Stimulated activated CD4-positive, alpha-beta T cell treated with anti-CD3 and anti-CD28 coated beads, Interleukin-1b, Interleukin-23, amount 100 ng/mL, for 48 hours (primary cell): ENCODE measurements around the gene RAB36.

Experiments used
- DNase-seq: peaks from one replicate; pipeline ENCODE4 v3.0.0-alpha.2; 2020

Gene RAB36, protein sequence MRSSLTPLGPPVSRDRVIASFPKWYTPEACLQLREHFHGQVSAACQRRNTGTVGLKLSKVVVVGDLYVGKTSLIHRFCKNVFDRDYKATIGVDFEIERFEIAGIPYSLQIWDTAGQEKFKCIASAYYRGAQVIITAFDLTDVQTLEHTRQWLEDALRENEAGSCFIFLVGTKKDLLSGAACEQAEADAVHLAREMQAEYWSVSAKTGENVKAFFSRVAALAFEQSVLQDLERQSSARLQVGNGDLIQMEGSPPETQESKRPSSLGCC

DNA sequence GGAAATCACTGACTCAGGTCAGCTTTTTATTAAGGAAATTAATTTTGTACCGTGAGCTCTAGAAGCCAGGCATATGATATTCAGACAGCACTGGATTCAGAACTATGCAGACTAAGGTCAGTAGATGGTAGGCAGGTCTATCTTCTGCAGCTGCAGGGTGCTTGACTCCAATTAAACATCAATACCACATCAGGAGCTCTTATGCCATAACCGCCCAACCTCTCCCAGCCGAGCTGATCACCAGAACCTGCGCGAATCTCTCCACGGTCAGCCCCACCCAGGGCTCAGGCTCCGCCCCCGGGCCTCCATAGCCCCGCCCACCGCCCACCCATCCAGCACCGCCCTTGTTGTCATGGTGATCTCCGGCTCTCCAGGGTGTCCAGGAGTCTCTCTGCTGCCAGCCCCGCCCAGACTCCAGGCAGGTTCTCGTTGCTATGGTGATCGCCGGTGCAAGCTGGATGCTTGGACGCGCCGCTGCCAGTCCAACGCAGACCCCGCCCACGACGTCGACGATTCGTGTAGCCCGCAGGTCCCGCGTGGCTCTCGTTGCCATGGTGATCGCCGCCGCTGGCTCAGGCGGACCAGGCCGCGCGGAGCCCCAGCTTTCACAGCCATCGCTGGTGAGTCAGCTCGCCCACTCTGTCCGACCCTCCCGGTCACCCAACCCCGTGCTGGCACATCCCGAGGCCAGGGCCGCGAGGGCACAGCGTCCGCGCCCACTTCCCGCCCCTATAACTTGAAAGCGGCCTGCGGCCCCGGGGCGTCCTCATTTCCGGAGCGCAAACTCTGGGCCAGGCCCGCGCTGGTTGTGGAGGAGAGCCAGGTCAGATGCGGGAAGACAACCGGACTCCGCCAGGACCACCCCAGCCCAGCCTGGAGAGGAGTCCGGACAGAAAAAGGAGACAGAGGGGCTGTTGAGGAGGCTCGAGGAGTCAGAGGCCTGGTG lies at the start of gene RAB36:
TSS of gene RAB36 (plus strand) at position 546 of the 946 bp plus-strand sequence. CDS start 1,140 bp downstream, outside the sequence.
- peak; percentile 89 for DNase-seq

DNA sequence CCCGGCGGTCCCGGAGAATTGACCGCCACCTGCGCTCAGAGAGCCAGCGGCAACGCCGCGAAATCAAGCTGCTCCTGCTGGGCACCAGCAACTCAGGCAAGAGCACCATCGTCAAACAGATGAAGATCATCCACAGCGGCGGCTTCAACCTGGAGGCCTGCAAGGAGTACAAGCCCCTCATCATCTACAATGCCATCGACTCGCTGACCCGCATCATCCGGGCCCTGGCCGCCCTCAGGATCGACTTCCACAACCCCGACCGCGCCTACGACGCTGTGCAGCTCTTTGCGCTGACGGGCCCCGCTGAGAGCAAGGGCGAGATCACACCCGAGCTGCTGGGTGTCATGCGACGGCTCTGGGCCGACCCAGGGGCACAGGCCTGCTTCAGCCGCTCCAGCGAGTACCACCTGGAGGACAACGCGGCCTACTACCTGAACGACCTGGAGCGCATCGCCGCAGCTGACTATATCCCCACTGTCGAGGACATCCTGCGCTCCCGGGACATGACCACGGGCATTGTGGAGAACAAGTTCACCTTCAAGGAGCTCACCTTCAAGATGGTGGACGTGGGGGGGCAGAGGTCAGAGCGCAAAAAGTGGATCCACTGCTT lies 49.4 kb upstream of the RAB36 start:
- no peak for DNase-seq

DNA sequence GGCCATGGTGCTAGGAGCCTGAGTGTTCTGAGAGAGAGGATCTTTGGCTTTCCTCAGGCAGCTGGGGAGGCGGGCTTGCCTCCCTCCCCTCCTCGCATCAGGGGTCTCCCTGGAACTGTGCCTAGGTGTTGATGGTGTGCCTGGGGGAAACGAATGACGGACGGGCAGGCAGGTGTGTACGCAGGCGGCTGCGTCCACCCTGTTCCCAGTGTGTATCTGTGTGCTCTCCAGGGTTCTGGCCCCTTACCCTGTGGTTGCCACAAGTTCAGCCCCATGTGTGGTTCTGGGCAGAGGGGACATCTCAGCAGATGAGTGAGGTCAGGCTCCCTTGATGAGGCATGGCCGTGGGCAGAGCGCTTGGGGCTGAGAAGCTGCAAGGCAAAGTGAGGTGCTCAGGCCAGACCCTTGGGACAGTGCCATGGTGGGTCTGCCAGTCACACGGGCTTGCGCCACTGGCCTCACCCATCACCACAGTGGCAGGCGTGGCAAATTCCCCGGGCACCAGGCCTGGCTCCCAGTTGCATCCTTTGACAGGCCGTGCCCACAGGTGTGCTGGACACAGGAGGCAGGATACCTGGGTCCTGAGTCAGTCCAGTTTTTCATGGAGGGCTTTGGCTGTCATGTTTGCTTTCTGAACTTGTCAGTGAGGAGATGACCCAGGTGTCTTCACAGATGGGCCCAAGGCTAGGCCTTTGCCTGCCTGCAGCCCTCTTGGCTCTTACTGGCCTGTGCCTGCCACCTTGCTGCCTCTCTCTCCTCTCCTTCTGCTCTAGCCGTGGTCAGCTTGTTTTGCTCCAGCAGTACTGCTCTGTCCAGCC lies 47.7 kb upstream of the RAB36 start:
- DNase-seq: no peak

DNA sequence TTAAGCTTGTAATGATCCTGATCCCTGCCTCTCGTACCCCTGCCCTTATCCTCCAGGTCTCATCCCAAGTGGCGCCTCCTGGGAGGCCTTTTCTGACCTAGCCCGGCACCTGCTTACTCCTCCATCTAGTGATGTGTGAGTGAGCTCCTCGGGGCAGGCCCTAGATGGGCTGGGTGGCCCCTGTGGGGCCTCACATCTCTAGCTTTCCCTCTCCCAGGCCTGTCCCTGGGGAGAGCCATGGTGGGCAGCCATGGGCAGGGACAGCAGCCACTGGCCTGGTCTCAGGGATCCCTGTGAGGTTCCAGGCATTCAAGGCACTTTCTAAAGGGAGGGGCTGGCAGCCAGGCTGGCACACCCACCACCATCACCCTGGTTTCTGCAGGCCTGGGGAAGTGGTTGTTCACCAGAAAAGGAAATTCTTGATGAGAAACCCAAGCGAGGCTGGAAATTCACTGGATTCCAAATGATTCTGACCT lies 47.0 kb upstream of the RAB36 start:
- DNase-seq: no peak

DNA sequence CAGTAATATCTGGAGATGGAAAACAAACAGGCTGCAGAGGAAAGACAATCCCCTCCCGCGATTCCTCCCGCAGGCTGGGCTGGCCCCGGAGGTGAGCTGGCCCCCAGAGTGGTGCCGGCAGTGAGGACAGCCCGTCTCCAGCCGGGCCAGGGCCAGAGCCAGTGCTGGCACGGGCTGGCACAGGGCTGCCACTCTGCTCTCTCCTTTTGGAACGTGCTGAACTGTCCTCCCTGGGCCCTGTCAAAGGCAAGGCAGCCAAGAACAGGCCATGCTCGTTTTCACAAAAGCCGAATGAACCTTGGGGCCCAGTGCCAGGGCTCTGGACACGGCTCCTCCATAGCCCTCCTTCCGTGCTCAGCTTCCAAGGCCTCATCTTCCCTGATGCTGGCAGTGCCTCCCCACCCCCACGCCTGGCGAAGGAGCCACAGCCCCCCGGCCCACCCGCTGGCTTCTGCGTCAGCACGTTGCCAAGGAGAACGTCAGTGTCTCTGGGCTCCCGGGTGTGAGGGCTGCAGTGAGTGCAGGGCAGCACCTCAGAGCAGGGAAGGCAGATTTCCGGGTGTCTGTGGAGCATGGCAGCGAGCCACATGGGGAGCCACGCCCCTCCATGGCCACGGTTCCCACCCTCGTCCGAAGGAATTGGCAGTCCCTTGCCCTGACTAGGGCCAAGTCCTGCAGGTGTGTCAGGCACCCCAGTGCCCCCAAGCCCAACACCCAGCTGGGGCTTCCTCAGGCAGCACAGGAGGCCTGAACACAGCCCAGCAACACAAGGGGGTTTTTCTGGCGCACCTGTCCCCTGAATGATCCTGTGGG lies 46.4 kb upstream of the RAB36 start:
- DNase-seq: no peak

DNA sequence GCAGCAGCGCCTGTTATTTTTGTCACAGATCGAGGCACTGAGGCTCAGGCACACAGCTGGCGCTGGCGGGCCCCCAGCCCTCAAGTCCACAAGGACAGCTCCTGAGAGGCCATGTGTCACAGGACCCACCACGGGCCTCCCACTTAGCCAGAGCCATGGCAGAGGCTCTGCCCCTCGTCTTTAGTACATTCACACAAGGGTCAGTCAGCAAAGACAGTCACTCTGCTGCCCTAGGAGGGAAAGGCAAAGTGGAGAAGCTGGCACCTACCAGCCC lies 45.8 kb upstream of the RAB36 start:
- no peak for DNase-seq

DNA sequence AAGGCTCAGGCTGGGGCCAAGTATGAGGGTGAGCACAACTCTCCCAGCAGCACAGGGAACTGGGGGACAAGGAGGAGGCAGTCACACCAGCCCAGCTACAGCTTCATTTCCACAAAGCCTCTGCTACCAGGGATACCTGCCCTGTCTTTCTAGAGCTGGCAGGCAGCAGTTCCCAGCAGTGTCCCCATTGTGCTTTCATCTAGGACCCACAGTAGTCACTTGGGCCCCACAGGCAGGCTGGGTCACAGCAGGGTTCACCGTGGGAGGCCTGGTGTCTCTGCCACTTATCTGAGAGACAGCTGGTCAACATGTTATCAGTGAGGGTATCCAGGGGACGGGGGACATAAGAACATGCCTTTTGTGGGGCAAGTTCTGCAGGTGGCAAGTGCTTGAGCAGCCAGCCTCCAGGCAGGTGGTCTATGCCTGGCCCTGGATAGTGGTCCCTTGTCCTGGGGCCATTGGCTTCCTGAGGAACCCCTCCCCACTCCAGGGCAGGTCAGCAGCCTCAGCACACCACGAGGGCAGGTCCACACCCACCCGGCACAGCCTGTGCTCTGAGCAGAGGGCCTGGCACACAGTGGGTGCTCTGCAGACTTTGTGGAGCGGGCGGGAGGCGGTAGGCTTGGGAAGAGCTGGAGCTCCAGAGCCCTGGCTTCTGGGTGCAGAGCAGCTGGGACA lies 45.0 kb upstream of the RAB36 start:
- DNase-seq: no peak

DNA sequence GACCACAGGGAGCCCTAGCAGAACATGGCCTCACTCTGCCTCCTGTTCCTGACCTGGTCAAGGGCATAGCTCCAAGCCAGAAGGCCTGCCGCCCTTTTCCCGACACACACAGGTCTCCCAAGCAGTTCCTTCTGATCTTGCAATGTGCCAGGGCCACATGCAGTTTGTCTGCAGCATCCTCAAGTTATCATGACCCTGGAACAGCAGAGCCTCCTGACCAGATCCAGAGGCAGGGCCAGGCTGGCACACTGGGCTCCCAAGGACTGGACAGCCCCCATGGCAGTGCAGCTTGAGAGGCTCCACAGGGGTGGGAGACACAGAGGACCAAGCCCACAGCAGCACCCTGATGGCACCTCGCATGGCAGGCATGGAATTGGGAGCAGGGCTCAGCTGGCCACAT lies 43.8 kb upstream of the RAB36 start:
- no peak for DNase-seq

DNA sequence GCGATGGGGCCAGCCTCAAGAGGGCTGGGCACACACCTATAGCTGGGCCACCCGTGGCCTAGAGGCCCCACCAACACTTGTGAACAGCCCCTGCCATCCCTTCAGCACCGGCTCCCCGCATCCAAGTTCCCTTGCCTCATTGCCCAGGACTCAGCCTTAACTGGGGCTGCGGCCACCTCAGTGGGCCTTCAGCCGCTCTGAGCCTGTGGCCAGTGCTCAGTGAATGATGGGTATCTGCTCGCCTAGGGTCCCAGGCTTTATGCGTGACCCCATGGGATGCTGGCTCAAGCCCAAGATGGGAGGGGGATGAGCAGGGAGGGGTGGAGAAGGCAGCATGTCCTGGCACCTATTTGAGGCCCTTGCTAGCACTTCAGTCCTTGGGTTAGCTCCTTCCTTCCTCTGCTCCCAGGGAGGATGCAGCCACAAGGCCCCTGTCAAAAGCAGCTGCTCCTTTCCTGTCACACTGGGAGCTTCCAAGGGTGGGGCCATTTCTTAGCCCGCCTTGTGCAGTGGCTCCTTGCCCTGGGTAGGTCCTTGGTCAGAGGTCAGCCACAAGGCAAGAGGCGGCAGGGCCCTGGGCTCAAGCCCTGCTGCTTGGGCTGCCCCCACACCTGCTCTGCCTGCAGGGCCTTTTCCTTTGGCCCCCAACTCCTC lies 43.1 kb upstream of the RAB36 start:
- DNase-seq: no peak

DNA sequence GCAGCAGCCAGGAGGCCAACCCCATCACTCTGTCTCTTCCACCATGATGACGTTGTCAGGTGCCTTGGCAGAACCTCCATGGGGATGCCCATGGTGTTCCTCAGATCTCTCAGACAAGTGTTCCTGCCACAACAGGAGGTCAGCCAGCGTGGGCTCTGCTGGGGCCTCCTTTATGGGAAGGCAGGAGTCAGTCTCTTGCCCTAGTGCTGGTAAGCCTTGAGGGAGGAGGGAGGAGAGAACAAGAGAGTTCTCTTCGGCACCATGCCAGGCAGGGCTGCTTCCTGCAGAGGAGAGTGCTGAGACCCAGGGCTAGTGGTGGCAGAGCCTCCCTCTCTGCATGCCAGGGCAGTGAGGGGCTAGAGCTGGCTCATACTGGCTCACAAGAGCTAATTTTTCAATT lies 42.5 kb upstream of the RAB36 start:
- no peak for DNase-seq

DNA sequence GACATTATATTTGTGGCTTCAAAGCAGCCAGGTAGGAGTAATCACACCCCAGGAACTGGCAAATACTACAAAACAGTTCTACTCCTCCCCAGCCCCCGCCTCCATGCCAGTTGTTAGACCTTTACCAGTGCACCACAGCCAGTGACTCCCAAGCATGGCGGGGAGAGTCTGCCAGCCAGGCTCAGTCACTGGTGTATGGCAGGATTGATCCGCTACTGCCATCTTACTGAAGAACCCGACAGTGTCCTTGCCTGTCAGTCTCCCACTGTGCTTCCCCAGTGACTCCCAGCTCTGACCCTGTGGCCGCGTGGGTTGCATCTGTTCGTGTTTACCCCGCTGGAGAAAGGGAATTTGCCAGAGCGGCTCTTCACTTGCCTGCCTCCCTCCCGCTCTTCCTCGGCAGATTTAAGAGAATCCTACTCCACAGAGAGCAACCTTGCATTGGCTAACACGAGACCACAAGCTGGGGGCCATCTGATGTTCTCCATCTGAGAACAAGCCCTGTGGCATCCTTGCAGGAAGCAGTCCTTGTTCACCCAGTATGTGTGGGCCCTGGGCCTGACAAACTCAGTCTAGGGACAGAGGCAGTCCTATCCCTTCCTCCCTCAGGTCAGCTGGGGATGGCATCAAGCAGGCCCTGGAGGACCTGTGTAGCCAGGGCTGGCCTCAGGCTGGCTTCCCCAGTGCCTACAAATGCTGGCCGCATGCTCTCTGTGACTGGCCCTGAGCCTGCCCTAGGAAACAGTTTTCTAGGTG lies 41.9 kb upstream of the RAB36 start:
- no peak for DNase-seq

DNA sequence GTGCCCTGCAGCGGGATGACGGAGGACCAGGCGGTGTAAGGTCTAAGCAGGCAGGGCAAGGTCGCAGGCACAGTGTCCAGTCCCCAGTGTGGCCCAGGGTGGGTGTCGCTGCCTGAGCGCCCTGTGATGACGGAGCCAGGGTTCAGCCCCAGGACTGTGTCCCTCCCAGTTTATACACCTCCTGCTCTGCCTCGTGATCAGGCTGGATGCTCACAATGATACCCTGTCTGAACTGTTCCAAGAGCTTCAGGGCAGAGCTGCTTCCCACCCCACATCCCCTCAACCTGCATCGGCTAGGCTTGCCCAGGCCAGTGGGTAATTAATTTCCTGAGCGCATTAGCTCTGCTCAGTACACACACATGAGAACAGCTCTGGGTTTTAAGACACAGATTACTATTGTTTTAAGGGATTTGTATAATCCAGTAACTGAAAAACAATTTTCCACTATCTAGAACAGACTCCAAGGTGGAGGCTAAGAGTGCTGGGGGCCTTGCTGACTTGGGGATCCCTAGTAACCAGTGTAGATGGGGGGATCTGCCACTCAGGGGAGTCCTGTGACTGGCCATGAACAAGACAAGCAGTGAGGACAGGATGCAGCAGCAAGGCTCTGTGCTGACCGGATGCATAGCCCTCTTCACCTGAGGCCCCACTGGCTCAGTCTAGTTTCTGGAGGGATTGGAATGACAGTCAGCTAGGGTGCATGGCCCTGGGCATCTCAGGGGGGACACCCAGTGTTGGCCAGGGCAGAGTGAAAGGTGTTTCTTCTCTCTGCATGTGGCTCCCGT lies 40.9 kb upstream of the RAB36 start:
- no peak for DNase-seq

DNA sequence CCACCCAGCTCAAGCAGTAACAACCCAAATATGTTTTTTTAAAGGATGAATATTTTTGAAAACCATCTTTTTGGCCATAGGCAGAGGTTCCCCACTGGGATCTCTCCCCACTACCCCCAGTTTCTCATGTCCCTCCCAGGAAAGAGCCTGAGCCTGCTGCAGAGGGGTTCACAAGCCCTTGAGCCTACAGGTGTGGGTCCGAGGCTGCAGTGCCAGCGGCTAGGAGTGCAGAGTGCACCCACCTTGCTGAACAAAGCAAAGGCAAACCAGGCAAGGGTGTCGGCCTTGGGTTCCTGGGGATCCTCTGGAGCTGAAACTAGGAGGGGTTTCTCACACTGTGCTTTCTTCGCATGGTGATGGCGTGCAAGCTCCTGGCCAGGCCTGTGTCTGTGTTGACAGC lies 40.0 kb upstream of the RAB36 start:
- DNase-seq: no peak

DNA sequence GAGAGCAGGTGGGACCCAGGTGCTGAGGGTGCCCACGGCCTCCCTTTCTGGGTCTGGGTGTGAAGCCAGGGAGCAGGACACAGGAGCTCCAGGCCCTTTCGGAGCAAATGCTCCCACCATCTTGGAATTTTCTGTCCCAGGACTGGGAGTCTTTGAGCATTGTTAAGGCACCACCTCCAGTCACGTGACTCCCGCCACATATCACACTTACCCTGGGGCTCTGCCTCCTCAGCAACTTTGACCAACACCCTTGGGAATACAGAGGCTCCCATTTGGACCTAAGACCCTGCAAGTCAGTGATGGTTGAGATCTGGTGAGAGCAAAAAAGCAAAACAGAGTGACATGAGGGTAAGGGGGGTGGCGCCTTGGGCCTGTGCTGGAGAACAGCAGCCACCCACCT lies 39.4 kb upstream of the RAB36 start:
- no peak for DNase-seq

DNA sequence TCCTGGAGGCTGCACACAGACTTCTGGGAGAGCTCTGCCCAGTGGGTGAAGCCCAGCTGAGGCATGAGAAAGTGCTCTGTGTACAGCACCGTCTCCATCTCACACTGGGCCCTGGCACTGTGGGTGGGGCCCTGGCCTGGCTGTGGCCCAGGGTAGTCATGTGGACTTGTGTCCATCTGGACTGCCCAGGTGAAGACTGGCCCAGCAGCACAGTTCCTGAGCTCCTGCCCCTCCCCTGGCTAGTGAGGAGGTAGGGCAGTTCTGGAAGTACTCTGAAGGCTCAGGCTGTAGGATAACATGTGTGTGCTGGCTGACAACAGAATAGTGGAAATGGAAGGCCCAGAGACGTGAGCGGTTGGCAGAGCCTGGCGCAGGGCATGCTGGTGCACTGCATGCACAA lies 38.9 kb upstream of the RAB36 start:
- DNase-seq: no peak

DNA sequence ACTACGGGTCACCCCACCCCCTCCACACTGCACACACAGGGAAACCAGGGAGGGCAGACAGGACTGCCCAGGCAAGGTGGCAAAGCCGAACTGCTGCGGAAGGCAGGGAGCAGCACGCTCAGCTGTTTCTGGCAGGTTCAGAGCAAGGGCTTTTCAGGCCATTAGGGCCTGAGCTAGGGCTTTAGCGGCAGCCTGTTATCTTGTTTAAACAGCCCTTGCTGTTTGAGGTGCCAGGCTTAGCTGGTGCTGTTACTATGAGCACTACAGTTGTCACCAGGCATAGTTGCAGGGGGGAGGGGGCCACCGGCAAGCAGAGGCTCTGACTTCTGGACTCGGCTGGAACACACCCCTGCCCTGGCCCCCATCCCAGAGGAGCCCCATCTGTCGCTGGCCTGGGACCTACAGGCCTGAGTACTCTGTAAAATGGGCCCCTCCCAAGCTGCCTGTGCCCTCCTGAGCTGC lies 38.3 kb upstream of the RAB36 start:
- DNase-seq: no peak

DNA sequence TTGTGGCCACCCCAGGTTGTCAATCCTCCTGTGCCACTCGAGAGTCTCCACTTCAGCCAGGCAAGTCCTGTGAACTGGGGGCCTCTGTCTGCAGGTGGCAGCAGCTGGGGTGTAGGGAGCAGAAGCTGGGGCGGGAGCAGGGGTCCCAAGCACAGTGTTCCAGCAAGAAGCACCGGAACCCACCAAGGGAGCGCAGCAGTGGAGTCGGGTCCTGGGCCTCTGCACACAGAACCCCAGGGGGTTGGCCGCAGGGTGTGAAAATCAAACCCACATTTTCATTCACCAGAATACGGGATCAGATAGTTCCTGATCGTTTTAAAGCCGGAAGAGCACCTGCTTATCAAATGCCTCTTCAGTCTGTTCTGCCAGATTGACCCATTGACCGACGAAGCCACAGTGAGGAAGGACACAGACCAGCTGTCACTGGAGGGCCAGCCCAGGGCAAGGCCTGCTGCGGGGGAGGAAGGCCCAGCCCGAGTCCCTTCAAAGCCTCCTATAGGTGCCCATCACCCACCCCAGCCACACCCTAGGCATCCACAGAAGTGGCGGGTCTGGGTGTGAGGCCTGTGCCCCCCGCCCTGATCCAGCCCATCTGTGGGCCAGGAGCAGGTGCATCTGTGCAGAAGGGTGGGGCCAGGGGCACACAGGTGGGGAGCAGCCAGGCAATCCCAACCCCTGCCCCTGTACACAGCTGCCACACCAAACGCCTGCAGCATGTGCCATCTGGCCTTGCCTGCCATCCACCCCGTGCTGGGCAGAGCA lies 37.6 kb upstream of the RAB36 start:
- DNase-seq: no peak
